Neural progenitor cell (in vitro differentiated cells): ENCODE measurements around the gene ADA. TPM values are rescaled to one million over a fixed set of nuclear protein-coding genes. Genes with fewer than 3 reads are reported as not detected.

Experiments used
- DNase-seq: peaks from one replicate; pipeline ENCODE4 v3.0.0-alpha.2; 2016; ENCODE audit warnings: low spot score
- H2AFZ ChIP-seq: fragments of 200-600 bp; sonication (generic); replicated peaks from 2 replicates; pipeline ENCODE4 v1.6.1; 2016; ENCODE audit warnings: antibody characterized with exemption
- H3F3A ChIP-seq: fragments of 200-600 bp; sonication (generic); 2 replicates; pipeline ENCODE4 v1.6.1; 2016; ENCODE audit warnings: antibody characterized with exemption, low read depth
- H3K27ac ChIP-seq: fragments of 200-600 bp; sonication (generic); 2 replicates; pipeline ENCODE4 v1.5.1; 2016; ENCODE audit warnings: mild to moderate bottlenecking
- H3K27me3 ChIP-seq: fragments of 200-600 bp; sonication (generic); 2 replicates; pipeline ENCODE4 v1.6.1; 2016; ENCODE audit warnings: mild to moderate bottlenecking, moderate library complexity
- H3K36me3 ChIP-seq: fragments of 200-600 bp; sonication (generic); 2 replicates; pipeline ENCODE4 v1.5.1; 2016
- H3K4me1 ChIP-seq: fragments of 200-600 bp; sonication (generic); 2 replicates; pipeline ENCODE4 v1.6.1; 2016; ENCODE audit warnings: mixed run types
- H3K4me2 ChIP-seq: fragments of 200-600 bp; sonication (generic); 2 replicates; pipeline ENCODE4 v1.6.1; 2016
- H3K4me3 ChIP-seq: fragments of 200-600 bp; sonication (generic); 2 replicates; pipeline ENCODE4 v1.5.1; 2016
- H3K79me2 ChIP-seq: fragments of 200-600 bp; sonication (generic); 2 replicates; pipeline ENCODE4 v1.6.1; 2016; ENCODE audit warnings: low read depth
- H3K9ac ChIP-seq: fragments of 200-600 bp; sonication (generic); 2 replicates; pipeline ENCODE4 v1.6.1; 2016
- H3K9me3 ChIP-seq: fragments of 200-600 bp; sonication (generic); 2 replicates; pipeline ENCODE4 v1.5.1; 2016; ENCODE audit warnings: low read depth
- H4K20me1 ChIP-seq: fragments of 200-600 bp; sonication (generic); 2 replicates; pipeline ENCODE4 v1.6.1; 2016; ENCODE audit warnings: low read depth
- H3K27ac Mint-ChIP-seq: 3 replicates; pipeline ENCODE4 v1.8.0; 2021; ENCODE audit warnings: mixed read lengths
- H3K27me3 Mint-ChIP-seq: 2 replicates; pipeline ENCODE4 v1.8.0; 2022; ENCODE audit warnings: low read depth, mild to moderate bottlenecking, inconsistent platforms, moderate library complexity, mixed read lengths; ENCODE audit not compliant: insufficient read depth
- H3K36me3 Mint-ChIP-seq: 3 replicates; pipeline ENCODE4 v1.8.0; 2021; ENCODE audit warnings: mixed read lengths
- H3K4me1 Mint-ChIP-seq: 3 replicates; pipeline ENCODE4 v1.8.0; 2021; ENCODE audit warnings: mixed read lengths
- H3K4me3 Mint-ChIP-seq: 3 replicates; pipeline ENCODE4 v1.8.0; 2021; ENCODE audit warnings: mild to moderate bottlenecking, moderate library complexity, mixed read lengths
- H3K9me3 Mint-ChIP-seq: 3 replicates; pipeline ENCODE4 v1.8.0; 2020; ENCODE audit warnings: mixed read lengths
- CTCF ChIP-seq: fragments of 200-600 bp; sonication (generic); IDR thresholded peaks from 2 replicates; pipeline ENCODE4 v1.5.1; 2017; ENCODE audit warnings: antibody characterized with exemption, mild to moderate bottlenecking
- EZH2 ChIP-seq: fragments of 200-600 bp; sonication (generic); IDR thresholded peaks from 2 replicates; pipeline ENCODE4 v1.6.1; 2017; ENCODE audit warnings: antibody characterized with exemption, mild to moderate bottlenecking, moderate library complexity
- EZH2phosphoT487 ChIP-seq: fragments of 200-600 bp; sonication (generic); IDR thresholded peaks from 2 replicates; pipeline ENCODE4 v1.6.1; 2017; ENCODE audit warnings: antibody characterized with exemption
- total RNA-seq: library from RNA; depleted of rRNA; stranded (reverse); fragments of >200 nt; gene quantifications from 2 replicates; pipeline ENCODE4 v1.2.3, GENCODE V29; 2015; ENCODE audit warnings: low replicate concordance

Gene ADA
- total RNA-seq, 1 donor from 2014 or later: 29.7 TPM

GRCh38 chr20:44660581-44660980 is 9.1 kb upstream of the ADA start:
- H3K27ac ChIP-seq: no peak overlapping the region
- peaks cover 14% of the 10 kb centered on the region for H3K4me1 ChIP-seq
- H3K27me3 Mint-ChIP-seq: peaks cover 14% of the 10 kb centered on the region
- no peaks in the 10 kb centered on the region for H3K9me3 ChIP-seq
- peaks cover 12% of the 10 kb centered on the region for H3F3A ChIP-seq
- no peaks in the 10 kb centered on the region for H3K27me3 ChIP-seq
- H3K27ac Mint-ChIP-seq: no peak overlapping the region
- H3K36me3 ChIP-seq: no peaks in the 10 kb centered on the region
- H2AFZ ChIP-seq: no peak overlapping the region
- no peak overlapping the region for H3K9ac ChIP-seq
- no peak overlapping the region for H3K4me3 ChIP-seq
- peaks cover 3% of the 10 kb centered on the region for H3K36me3 Mint-ChIP-seq
- H4K20me1 ChIP-seq: no peaks in the 10 kb centered on the region
- DNase-seq: no peak
- H3K4me1 Mint-ChIP-seq: peaks cover 13% of the 10 kb centered on the region
- no peaks in the 10 kb centered on the region for H3K9me3 Mint-ChIP-seq
- TF ChIP-seq EZH2phosphoT487 (no peak), EZH2 (no peak), CTCF (no peak)
- no peaks in the 10 kb centered on the region for H3K79me2 ChIP-seq
- H3K4me3 Mint-ChIP-seq: no peak overlapping the region
- H3K4me2 ChIP-seq: no peak overlapping the region

GRCh38 chr20:44659931-44660330 is 8.4 kb upstream of the ADA start:
- no peak for DNase-seq
- Histone ChIP-seq H3K4me3 (no peak overlapping the region), H3K4me1 (peaks cover 14% of the 10 kb centered on the region), H3K36me3 (no peaks in the 10 kb centered on the region), H4K20me1 (no peaks in the 10 kb centered on the region), H3F3A (peaks cover 14% of the 10 kb centered on the region), H3K79me2 (no peaks in the 10 kb centered on the region), H3K27me3 (no peaks in the 10 kb centered on the region), H3K9me3 (no peaks in the 10 kb centered on the region), H3K4me2 (no peak overlapping the region), H2AFZ (no peak overlapping the region), H3K27ac (no peak overlapping the region), H3K9ac (no peak overlapping the region)
- Mint-ChIP-seq H3K9me3 (no peaks in the 10 kb centered on the region), H3K4me3 (no peak overlapping the region), H3K27ac (no peak overlapping the region), H3K4me1 (peaks cover 20% of the 10 kb centered on the region), H3K27me3 (peaks cover 14% of the 10 kb centered on the region), H3K36me3 (peaks cover 3% of the 10 kb centered on the region)
- TF ChIP-seq EZH2 (no peak), CTCF (no peak)

GRCh38 chr20:44658810-44659209 is 7.3 kb upstream of the ADA start:
- H4K20me1 ChIP-seq: no peaks in the 10 kb centered on the region
- peaks cover 17% of the 10 kb centered on the region for H3K27me3 Mint-ChIP-seq
- peaks cover 19% of the 10 kb centered on the region for H3K4me1 Mint-ChIP-seq
- H3K27ac ChIP-seq: no peak overlapping the region
- no peak overlapping the region for H3K27ac Mint-ChIP-seq
- H3K4me2 ChIP-seq: no peak overlapping the region
- H3K4me3 ChIP-seq: no peak overlapping the region
- H3K36me3 Mint-ChIP-seq: peaks cover 3% of the 10 kb centered on the region
- H3K36me3 ChIP-seq: no peaks in the 10 kb centered on the region
- no peak overlapping the region for H3K4me3 Mint-ChIP-seq
- no peak overlapping the region for H3K9ac ChIP-seq
- H2AFZ ChIP-seq: no peak overlapping the region
- H3K9me3 ChIP-seq: no peaks in the 10 kb centered on the region
- peaks cover 2% of the 10 kb centered on the region for H3K9me3 Mint-ChIP-seq
- H3K4me1 ChIP-seq: peaks cover 14% of the 10 kb centered on the region
- TF ChIP-seq EZH2: no peak
- no peak for TF ChIP-seq EZH2phosphoT487
- TF ChIP-seq CTCF: no peak
- peaks cover 14% of the 10 kb centered on the region for H3F3A ChIP-seq
- H3K27me3 ChIP-seq: no peaks in the 10 kb centered on the region
- no peak for DNase-seq
- H3K79me2 ChIP-seq: no peaks in the 10 kb centered on the region

- Histone ChIP-seq H3K27me3 (peaks cover 9% of the 10 kb centered on the region), H3K9me3 (no peaks in the 10 kb centered on the region), H3K4me1 (peaks cover 14% of the 10 kb centered on the region), H2AFZ (no peak overlapping the region), H3K9ac (no peak overlapping the region), H4K20me1 (no peaks in the 10 kb centered on the region), H3K4me3 (no peak overlapping the region), H3K79me2 (no peaks in the 10 kb centered on the region), H3K36me3 (no peaks in the 10 kb centered on the region), H3K4me2 (no peak overlapping the region), H3K27ac (no peak overlapping the region), H3F3A (peaks cover 14% of the 10 kb centered on the region)
- Mint-ChIP-seq H3K4me1 (peaks cover 23% of the 10 kb centered on the region), H3K27ac (no peak overlapping the region), H3K4me3 (no peak overlapping the region), H3K9me3 (peaks cover 4% of the 10 kb centered on the region), H3K36me3 (peaks cover 3% of the 10 kb centered on the region), H3K27me3 (peaks cover 22% of the 10 kb centered on the region)
- no peak for DNase-seq
- TF ChIP-seq EZH2 (no peak), CTCF (no peak), EZH2phosphoT487 (no peak)
Observed at GRCh38 chr20:44657875-44658274, 6.4 kb upstream of the ADA start.
